ENCODE data around the gene KHDC4.

GRCh38 chr1:155882235-155882634 is 52.0 kb downstream of the KHDC4 start:
- TF ChIP-seq SUZ12 (IDR thresholded peaks at IDR 0.05; ENCODE audit: extremely low read depth, insufficient read depth, insufficient read length), result no peak
- no peak for TF ChIP-seq ZNF274 (IDR thresholded peaks at IDR 0.05; ENCODE audit: low read depth, low read length)
